Activated naive CD4-positive, alpha-beta T cell treated with Interleukin-2 at 50 U/mL for 16 hours (primary cell): ENCODE measurements around the gene PRTN3.
"Not testable (repeated sequence)": the region's sequence is repeated elsewhere in the genome, so short reads cannot be mapped to it uniquely, and the experiment has no call there.

Experiments used
- DNase-seq: peaks from one replicate; pipeline ENCODE4 v3.0.0-alpha.2; 2020

Gene PRTN3

DNA sequence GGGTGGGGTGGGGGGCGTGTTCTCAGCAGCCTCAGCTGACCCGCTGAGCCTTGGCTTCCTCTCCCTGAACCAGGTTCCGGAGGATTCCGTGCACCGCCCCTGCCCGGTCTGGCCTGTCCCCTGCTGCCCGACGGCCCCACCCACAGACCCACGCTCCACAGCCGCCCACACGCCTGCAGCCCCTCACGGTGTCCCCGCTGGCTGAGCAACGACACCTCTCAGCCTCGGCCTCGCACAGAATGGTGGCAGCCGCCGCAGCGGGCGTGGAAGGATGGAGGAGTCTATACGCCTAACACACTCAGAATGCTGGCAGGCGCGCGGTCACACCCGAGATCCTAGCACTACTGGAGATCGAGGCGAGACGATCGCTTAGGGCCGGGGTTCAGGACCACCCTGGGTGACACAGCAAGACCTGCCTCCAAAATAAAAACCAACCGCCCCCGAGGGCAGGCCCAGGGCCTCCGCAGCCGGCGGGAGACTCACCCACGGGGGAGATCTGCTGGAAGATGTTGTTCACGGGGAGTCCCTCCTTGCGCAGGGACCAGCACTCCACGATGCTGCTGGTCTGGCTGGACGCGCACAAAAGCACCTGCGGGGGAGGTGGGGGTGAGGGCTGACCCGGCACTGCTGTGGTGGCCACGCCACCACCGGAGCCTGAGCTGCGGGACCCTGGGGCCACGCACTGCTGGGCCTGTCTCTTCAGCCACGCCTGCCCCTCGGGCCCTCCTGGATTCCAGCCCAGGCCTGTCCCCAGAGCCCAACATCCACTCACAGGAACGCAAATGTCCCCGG lies 43.8 kb downstream of the PRTN3 start:
- DNase-seq = no peak

- DNase-seq = no peak
Observed at GRCh38 chr19:885536-886224, 44.9 kb downstream of the PRTN3 start.

GRCh38 chr19:887072-887471 lies 46.3 kb downstream of the PRTN3 start:
- no peak for DNase-seq

GRCh38 chr19:887599-887998 lies 46.8 kb downstream of the PRTN3 start:
- DNase-seq = no peak

DNA sequence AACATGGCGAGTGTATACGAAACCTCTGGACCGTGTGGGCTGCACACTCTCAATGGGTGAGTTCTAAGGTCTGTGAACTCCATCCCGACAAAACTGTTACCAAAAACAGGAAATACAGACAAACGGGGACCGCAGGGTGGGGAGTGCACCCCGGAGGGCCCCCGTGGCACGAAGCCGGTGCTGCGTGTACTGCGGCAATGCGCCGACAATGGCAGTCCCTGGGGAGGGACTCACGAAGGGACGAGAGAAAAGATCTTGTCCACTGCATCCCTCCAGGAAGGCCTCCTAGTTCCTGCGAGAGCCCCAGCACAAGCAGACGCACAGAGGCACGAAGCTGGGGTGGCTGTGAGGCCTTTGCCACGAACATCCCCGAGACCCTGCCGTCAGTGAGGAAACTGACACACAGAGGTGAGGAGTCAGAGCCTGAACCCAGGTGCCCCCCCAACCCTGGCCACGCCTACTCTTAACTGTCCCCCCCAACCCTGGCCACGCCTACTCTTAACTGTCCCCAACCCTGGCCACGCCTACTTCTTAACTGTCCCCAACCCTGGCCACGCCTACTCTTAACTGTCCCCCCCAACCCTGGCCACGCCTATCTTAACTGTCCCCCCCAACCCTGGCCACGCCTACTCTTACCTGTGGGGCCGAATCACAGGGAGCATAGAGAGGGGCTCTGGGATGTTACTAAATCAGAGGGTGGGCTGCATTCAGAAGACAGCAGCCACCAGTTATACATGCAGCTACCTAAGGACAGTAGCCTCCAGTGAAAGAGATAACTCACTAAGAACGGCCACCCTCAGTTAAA lies 48.0 kb downstream of the PRTN3 start:
- peak; percentile 42 for DNase-seq

DNA sequence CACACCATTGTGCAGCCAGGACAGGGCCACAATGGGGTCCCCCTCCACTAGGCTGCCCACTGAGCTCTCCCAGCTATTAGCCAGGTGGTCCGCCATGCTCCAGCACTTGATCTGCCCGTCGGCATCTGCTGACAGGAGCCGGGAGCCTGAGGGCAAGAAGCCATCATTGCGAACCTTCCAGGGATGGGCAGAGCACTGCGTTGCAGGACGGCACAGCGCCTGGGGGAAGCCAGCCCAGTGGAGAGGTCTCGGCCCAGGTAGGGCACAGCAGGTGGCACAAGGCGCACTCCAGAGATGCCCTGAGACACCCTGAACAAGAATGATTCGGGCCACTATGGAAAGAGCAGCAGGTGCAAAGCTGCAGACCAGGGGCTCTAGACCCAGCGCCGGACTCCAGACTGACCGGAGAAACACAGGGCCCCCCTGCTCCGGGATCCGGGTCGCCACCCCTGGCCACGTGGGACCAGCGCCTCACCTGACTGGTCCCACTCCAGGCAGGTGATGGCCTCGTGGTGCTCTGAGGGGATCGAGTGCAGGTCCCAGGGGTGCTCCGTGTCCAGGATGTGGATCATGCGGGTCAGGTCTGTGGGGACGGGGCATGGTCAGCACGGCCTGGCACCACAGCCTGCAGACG lies 49.0 kb downstream of the PRTN3 start:
- DNase-seq = no peak

DNA sequence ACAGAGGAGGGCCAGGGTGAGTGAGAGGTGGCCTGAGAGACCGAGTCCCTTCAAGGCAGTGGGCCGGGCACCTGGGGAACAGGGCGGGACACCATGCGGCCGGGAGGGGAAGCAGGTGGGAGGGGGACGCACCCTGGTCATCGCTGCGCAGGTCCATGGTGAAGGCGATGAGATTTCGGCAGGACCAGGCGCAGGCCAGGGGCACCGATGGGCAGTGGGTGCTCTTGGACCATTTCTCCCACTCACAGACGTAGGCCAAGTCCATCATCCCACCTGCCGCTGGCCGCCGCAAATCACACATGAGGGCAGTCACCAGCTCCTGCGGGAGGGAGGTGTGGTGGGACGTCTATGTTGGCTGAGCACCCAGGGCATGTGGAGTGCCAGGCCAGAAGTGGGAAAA lies 50.0 kb downstream of the PRTN3 start:
- DNase-seq = no peak

DNA sequence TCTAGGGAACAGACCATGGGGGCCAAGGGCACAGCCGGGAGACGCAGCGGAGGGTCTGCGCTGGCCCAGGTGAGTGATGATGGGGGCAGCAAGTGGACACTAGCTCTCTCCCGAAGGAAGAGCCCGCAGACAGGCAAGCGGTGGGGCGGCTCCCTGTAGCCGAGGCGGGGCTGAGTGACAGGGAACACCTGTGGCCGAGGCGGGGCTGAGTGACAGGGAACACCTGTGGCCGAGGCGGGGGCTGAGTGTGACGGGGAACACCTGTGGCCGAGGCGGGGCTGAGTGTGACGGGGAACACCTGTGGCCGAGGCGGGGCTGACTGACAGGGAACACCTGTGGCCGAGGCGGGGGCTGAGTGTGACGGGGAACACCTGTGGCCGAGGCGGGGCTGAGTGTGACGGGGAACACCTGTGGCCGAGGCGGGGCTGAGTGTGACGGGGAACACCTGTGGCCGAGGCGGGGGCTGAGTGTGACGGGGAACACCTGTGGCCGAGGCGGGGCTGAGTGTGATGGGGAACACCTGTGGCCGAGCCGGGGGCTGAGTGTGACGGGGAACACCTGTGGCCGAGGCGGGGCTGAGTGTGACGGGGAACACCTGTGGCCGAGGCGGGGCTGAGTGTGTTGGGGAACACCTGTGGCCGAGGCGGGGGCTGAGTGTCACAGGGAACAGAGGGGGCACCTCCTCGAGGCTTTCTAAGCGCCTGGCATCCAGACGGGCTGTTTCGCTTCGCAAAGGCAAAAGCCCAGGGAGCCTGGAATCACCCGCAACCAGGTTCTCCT lies 50.8 kb downstream of the PRTN3 start:
- not testable (repeated sequence) for DNase-seq

DNA sequence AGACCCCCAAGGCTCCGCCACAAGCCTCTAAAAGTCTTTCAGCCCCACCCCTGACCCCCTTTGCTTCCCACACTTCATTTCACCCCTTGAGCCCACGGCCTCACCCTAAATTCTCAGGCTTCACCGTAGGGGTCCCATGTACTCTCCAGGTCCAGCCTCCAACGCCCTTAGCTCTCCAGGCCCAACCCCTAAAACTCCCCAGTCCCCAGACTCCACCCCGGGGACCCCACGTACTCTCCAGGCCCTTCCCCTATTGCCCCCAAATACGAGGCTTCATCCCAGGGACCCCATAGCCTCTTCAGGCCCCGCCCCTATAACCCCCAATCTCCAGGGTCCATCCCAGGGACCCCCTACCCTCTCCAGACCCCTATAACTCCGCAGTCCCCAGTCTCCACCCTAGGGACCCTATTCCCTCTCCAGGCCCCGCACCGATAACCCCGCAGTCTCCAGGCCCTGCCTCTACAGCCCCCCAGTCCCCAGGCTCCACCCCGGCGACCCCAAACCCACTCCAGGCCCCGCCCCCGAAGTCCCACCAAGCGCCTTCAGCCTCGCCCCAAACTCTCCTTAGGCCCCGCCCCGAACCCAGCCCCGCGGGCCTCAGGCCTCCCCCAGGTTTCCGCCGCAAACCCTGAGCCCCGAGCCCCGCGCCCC lies 51.6 kb downstream of the PRTN3 start:
- no peak for DNase-seq

DNA sequence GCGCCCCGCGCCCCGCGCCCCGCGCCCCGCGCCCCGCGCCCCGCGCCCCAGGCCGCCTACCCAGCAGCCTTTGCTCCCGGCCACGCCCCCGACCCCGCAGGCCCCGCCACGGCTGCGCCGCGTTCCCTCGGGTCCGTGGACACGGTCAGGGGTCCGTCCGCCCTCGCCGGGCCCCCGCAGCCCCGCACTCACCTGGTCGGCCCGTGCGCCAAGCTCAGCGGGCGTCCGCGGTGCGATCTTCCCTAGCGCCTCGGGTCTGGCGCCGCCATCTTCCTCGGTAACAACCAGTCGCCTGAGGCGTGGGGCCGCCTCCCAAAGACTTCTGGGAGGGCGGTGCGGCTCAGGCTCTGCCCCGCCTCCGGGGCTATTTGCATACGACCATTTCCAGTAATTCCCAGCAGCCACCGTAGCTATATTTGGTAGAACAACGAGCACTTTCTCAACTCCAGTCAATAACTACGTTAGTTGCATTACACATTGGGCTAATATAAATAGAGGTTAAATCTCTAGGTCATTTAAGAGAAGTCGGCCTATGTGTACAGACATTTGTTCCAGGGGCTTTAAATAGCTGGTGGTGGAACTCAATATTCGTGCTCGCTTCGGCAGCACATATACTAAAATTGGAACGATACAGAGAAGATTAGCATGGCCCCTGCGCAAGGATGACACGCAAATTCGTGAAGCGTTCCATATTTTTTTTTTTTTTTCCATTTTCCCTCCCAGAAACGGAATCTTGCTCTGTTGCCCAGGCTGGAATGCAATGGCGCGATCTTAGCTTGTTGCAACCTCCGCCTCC lies 52.3 kb downstream of the PRTN3 start, which contains the start of the genes MED16 and RNU6-9:
Gene MED16, minus strand, starts transcription at position 294 of the 796 bp plus-strand sequence. CDS start 2,056 bp downstream, outside the sequence.
Gene RNU6-9, plus strand, starts transcription at position 591 of the 796 bp plus-strand sequence.
- DNase-seq = peak; percentile 89

DNA sequence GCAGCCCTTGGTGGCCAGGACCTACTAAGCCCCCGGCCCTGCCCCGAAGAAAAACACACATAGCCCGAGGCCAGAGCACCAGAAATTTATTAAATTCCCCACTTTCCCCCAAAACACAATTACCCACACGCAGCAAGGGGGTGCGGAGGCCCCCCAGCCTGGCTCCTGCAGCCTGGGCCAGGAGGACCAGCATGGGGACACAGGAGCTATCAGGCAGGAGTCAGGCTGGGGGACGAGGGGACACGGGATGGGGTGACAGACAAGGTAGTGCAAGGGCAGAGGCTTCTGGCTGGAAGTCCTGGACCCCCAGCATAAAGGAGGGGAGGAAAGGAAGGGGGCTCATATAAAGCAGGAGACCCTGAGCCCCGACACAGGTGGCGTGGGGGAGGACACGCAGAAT lies 55.6 kb downstream of the PRTN3 start:
- no peak for DNase-seq

DNA sequence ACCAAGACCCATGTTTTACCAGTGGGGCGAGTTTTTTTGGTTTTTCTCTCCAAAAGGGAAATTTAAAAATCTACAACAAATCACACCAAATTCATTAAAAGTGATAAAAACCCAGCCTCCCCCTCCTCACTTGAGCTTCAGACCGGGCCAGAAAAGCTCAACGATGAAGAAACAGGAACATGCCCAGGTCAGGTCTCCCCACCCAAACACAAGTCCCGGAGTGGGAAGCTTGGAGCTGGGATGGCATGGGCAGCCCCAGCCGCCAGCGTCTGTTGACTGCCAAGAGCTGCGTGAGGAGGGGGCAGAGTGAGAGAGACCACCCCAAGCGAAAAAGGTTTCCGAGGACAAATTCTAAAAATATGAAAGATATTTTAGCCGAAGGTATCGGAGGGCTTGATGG lies 56.2 kb downstream of the PRTN3 start:
- DNase-seq = no peak

GRCh38 chr19:897442-898039 lies 56.7 kb downstream of the PRTN3 start:
- DNase-seq = no peak
